ENCODE results near the gene ETV3.

ETV3 gene

GRCh38 chr1:157152510-157152909 lies 14.3 kb upstream of the ETV3 start:
- no peak overlapping the region for H3K4ac ChIP-seq (ENCODE audit: low read depth in 1 of 2, low read length in 2 of 2)
- no peaks in the 10 kb centered on the region for H3K79me1 ChIP-seq (replicated peaks; ENCODE audit: low read length, poor library complexity, severe bottlenecking)
- no peak overlapping the region for H3K4me3 ChIP-seq (ENCODE audit: insufficient read depth in 1 of 2, low read depth in 1 of 2, low read length in 2 of 2)
- no peak overlapping the region for H2BK5ac ChIP-seq (ENCODE audit: low read depth, low read length, poor library complexity, severe bottlenecking)
- H3K9ac ChIP-seq (ENCODE audit: low read length), result no peak overlapping the region
- H3K9me3 ChIP-seq (ENCODE audit: control insufficient read depth, low read length), result no peaks in the 10 kb centered on the region
- H4K91ac ChIP-seq (ENCODE audit: low read length), result no peak overlapping the region
- no peaks in the 10 kb centered on the region for H3K36me3 ChIP-seq (ENCODE audit: control insufficient read depth in 1 of 2, insufficient read depth in 2 of 2, low read depth in 1 of 2, low read length in 2 of 2)
- no peak for DNase-seq
- no peak overlapping the region for H2AK5ac ChIP-seq (ENCODE audit: low read length, severe bottlenecking)
- peaks cover 16% of the 10 kb centered on the region for H3K4me1 ChIP-seq (ENCODE audit: control insufficient read depth, insufficient read depth, low read depth, low read length)
- no peak overlapping the region for H3K4me2 ChIP-seq (ENCODE audit: low read length, poor library complexity, severe bottlenecking)
- 92% methylated on average over 1 of the region's 2 CpGs for WGBS
- H2BK120ac ChIP-seq (ENCODE audit: low read depth, low read length), result no peak overlapping the region
- no peak overlapping the region for H2BK15ac ChIP-seq (ENCODE audit: low read depth, poor library complexity, severe bottlenecking)
- H3K27me3 ChIP-seq (ENCODE audit: control insufficient read depth in 1 of 2, insufficient read depth in 1 of 2, low read length in 2 of 2), result peaks cover 0 to 32% of the 10 kb centered on the region in 2 experiments
- H3K27ac ChIP-seq (ENCODE audit: low read length, poor library complexity, severe bottlenecking), result no peak overlapping the region
- no peak overlapping the region for H3K14ac ChIP-seq (ENCODE audit: low read length in 2 of 2)
- no peak overlapping the region for H3K18ac ChIP-seq (ENCODE audit: low read depth in 1 of 2, low read length in 2 of 2)
- no peak overlapping the region for H3K23ac ChIP-seq (ENCODE audit: low read length in 2 of 2)
- no peak overlapping the region for H2AFZ ChIP-seq (ENCODE audit: low read depth, low read length)
- no peak overlapping the region for H2BK12ac ChIP-seq (ENCODE audit: low read length in 2 of 2)
- H4K8ac ChIP-seq (ENCODE audit: low read length), result no peak overlapping the region

- no peak overlapping the region for H3K23ac ChIP-seq (ENCODE audit: low read length in 2 of 2)
- H3K14ac ChIP-seq (ENCODE audit: low read length in 2 of 2), result no peak overlapping the region
- no peak overlapping the region for H3K9ac ChIP-seq (ENCODE audit: low read length)
- H3K79me1 ChIP-seq (replicated peaks; ENCODE audit: low read length, poor library complexity, severe bottlenecking), result no peaks in the 10 kb centered on the region
- peaks cover 16% of the 10 kb centered on the region for H3K4me1 ChIP-seq (ENCODE audit: control insufficient read depth, insufficient read depth, low read depth, low read length)
- no peak overlapping the region for H3K27ac ChIP-seq (ENCODE audit: low read length, poor library complexity, severe bottlenecking)
- H2AK5ac ChIP-seq (ENCODE audit: low read length, severe bottlenecking), result no peak overlapping the region
- DNase-seq, result no peak
- H3K4me2 ChIP-seq (ENCODE audit: low read length, poor library complexity, severe bottlenecking), result no peak overlapping the region
- H2BK15ac ChIP-seq (ENCODE audit: low read depth, poor library complexity, severe bottlenecking), result no peak overlapping the region
- H4K8ac ChIP-seq (ENCODE audit: low read length), result no peak overlapping the region
- H2BK120ac ChIP-seq (ENCODE audit: low read depth, low read length), result no peak overlapping the region
- no peak overlapping the region for H4K91ac ChIP-seq (ENCODE audit: low read length)
- H2BK12ac ChIP-seq (ENCODE audit: low read length in 2 of 2), result no peak overlapping the region
- H2BK5ac ChIP-seq (ENCODE audit: low read depth, low read length, poor library complexity, severe bottlenecking), result no peak overlapping the region
- H3K27me3 ChIP-seq (ENCODE audit: control insufficient read depth in 1 of 2, insufficient read depth in 1 of 2, low read length in 2 of 2), result peaks cover 0 to 25% of the 10 kb centered on the region in 2 experiments
- H3K4me3 ChIP-seq (ENCODE audit: insufficient read depth in 1 of 2, low read depth in 1 of 2, low read length in 2 of 2), result no peak overlapping the region
- H3K4ac ChIP-seq (ENCODE audit: low read depth in 1 of 2, low read length in 2 of 2), result no peak overlapping the region
- H2AFZ ChIP-seq (ENCODE audit: low read depth, low read length), result no peak overlapping the region
- 89% methylated on average over 3 of the region's 3 CpGs for WGBS
- H3K18ac ChIP-seq (ENCODE audit: low read depth in 1 of 2, low read length in 2 of 2), result no peak overlapping the region
- no peaks in the 10 kb centered on the region for H3K36me3 ChIP-seq (ENCODE audit: control insufficient read depth in 1 of 2, insufficient read depth in 2 of 2, low read depth in 1 of 2, low read length in 2 of 2)
- no peaks in the 10 kb centered on the region for H3K9me3 ChIP-seq (ENCODE audit: control insufficient read depth, low read length)
Measured at GRCh38 chr1:157151506-157151905, 13.3 kb upstream of the ETV3 start.

GRCh38 chr1:157151073-157151472 lies 12.9 kb upstream of the ETV3 start:
- Histone ChIP-seq H4K8ac (ENCODE audit: low read length) (no peak overlapping the region), H2BK15ac (ENCODE audit: low read depth, poor library complexity, severe bottlenecking) (no peak overlapping the region), H2AK5ac (ENCODE audit: low read length, severe bottlenecking) (no peak overlapping the region), H3K27me3 (ENCODE audit: control insufficient read depth in 1 of 2, insufficient read depth in 1 of 2, low read length in 2 of 2) (peaks cover 0 to 21% of the 10 kb centered on the region in 2 experiments), H2BK120ac (ENCODE audit: low read depth, low read length) (no peak overlapping the region), H2AFZ (ENCODE audit: low read depth, low read length) (no peak overlapping the region), H3K9me3 (ENCODE audit: control insufficient read depth, low read length) (no peaks in the 10 kb centered on the region), H2BK5ac (ENCODE audit: low read depth, low read length, poor library complexity, severe bottlenecking) (no peak overlapping the region), H3K4ac (ENCODE audit: low read depth in 1 of 2, low read length in 2 of 2) (no peak overlapping the region), H3K4me3 (ENCODE audit: insufficient read depth in 1 of 2, low read depth in 1 of 2, low read length in 2 of 2) (no peak overlapping the region), H3K18ac (ENCODE audit: low read depth in 1 of 2, low read length in 2 of 2) (no peak overlapping the region), H3K36me3 (ENCODE audit: control insufficient read depth in 1 of 2, insufficient read depth in 2 of 2, low read depth in 1 of 2, low read length in 2 of 2) (no peaks in the 10 kb centered on the region), H3K9ac (ENCODE audit: low read length) (no peak overlapping the region), H3K4me2 (ENCODE audit: low read length, poor library complexity, severe bottlenecking) (no peak overlapping the region), H3K79me1 (replicated peaks; ENCODE audit: low read length, poor library complexity, severe bottlenecking) (no peaks in the 10 kb centered on the region), H3K27ac (ENCODE audit: low read length, poor library complexity, severe bottlenecking) (no peak overlapping the region), H3K23ac (ENCODE audit: low read length in 2 of 2) (no peak overlapping the region), H2BK12ac (ENCODE audit: low read length in 2 of 2) (no peak overlapping the region), H4K91ac (ENCODE audit: low read length) (no peak overlapping the region), H3K4me1 (ENCODE audit: control insufficient read depth, insufficient read depth, low read depth, low read length) (peaks cover 16% of the 10 kb centered on the region), H3K14ac (ENCODE audit: low read length in 2 of 2) (no peak overlapping the region)
- 94% methylated on average over 3 of the region's 3 CpGs for WGBS
- no peak for DNase-seq

GRCh38 chr1:157150631-157151030 lies 12.4 kb upstream of the ETV3 start:
- H3K9ac ChIP-seq (ENCODE audit: low read length), result no peak overlapping the region
- H3K14ac ChIP-seq (ENCODE audit: low read length in 2 of 2), result no peak overlapping the region
- no peak overlapping the region for H4K8ac ChIP-seq (ENCODE audit: low read length)
- H2BK15ac ChIP-seq (ENCODE audit: low read depth, poor library complexity, severe bottlenecking), result no peak overlapping the region
- no peak overlapping the region for H3K27ac ChIP-seq (ENCODE audit: low read length, poor library complexity, severe bottlenecking)
- no peak overlapping the region for H2BK5ac ChIP-seq (ENCODE audit: low read depth, low read length, poor library complexity, severe bottlenecking)
- H3K18ac ChIP-seq (ENCODE audit: low read depth in 1 of 2, low read length in 2 of 2), result no peak overlapping the region
- H3K4me3 ChIP-seq (ENCODE audit: insufficient read depth in 1 of 2, low read depth in 1 of 2, low read length in 2 of 2), result no peak overlapping the region
- no peak overlapping the region for H2BK120ac ChIP-seq (ENCODE audit: low read depth, low read length)
- no peak overlapping the region for H2AFZ ChIP-seq (ENCODE audit: low read depth, low read length)
- peaks cover 13% of the 10 kb centered on the region for H3K4me1 ChIP-seq (ENCODE audit: control insufficient read depth, insufficient read depth, low read depth, low read length)
- no peak overlapping the region for H3K4me2 ChIP-seq (ENCODE audit: low read length, poor library complexity, severe bottlenecking)
- H2AK5ac ChIP-seq (ENCODE audit: low read length, severe bottlenecking), result no peak overlapping the region
- WGBS, result 99% methylated on average over 6 of the region's 6 CpGs
- no peaks in the 10 kb centered on the region for H3K79me1 ChIP-seq (replicated peaks; ENCODE audit: low read length, poor library complexity, severe bottlenecking)
- H3K4ac ChIP-seq (ENCODE audit: low read depth in 1 of 2, low read length in 2 of 2), result no peak overlapping the region
- H3K9me3 ChIP-seq (ENCODE audit: control insufficient read depth, low read length), result no peaks in the 10 kb centered on the region
- no peak overlapping the region for H4K91ac ChIP-seq (ENCODE audit: low read length)
- H3K36me3 ChIP-seq (ENCODE audit: control insufficient read depth in 1 of 2, insufficient read depth in 2 of 2, low read depth in 1 of 2, low read length in 2 of 2), result no peaks in the 10 kb centered on the region
- no peak overlapping the region for H2BK12ac ChIP-seq (ENCODE audit: low read length in 2 of 2)
- H3K27me3 ChIP-seq (ENCODE audit: control insufficient read depth in 1 of 2, insufficient read depth in 1 of 2, low read length in 2 of 2), result peaks cover 0 to 21% of the 10 kb centered on the region in 2 experiments
- no peak overlapping the region for H3K23ac ChIP-seq (ENCODE audit: low read length in 2 of 2)
- DNase-seq, result no peak
